Uterus (tissue), 4 donors: ENCODE data around the gene PREPL. TPM values are rescaled to one million over a fixed set of nuclear protein-coding genes. Genes with fewer than 3 reads are reported as not detected.
"Not testable (repeated sequence)": the region's sequence is repeated elsewhere in the genome, so short reads cannot be mapped to it uniquely, and the experiment has no call there.

Experiments
- DNase-seq, 2 donors: peaks; one replicate each; pipeline ENCODE4 v3.0.0-alpha.2; 2019 to 2020
- H3K27ac ChIP-seq, 2 donors: fragments of 200-600 bp; sonication (generic); 1 replicate in 1 of 2; 2 replicates in 1 of 2; pipeline ENCODE4 v1.5.1; 2016 to 2018
- H3K27me3 ChIP-seq, 2 donors: fragments of 200-600 bp; sonication (generic); one replicate each; pipeline ENCODE4 v1.5.1; 2018 to 2019; ENCODE audit warnings: control low read depth in 1 of 2
- H3K36me3 ChIP-seq, 2 donors: fragments of 200-600 bp; sonication (generic); one replicate each; pipeline ENCODE4 v1.5.1; 2019; ENCODE audit warnings: control low read depth in 1 of 2
- H3K4me1 ChIP-seq, 2 donors: fragments of 200-600 bp; sonication (generic); one replicate each; pipeline ENCODE4 v1.5.1; 2018 to 2019; ENCODE audit warnings: control low read depth in 1 of 2
- H3K4me3 ChIP-seq, 2 donors: fragments of 200-600 bp; sonication (generic); 1 replicate in 1 of 2; 2 replicates in 1 of 2; pipeline ENCODE4 v1.5.1; 2018 to 2019; ENCODE audit warnings: mild to moderate bottlenecking in 1 of 2
- H3K9me3 ChIP-seq, 2 donors: fragments of 200-600 bp; sonication (generic); one replicate each; pipeline ENCODE4 v1.5.1; 2019; ENCODE audit warnings: control low read depth in 1 of 2
- CTCF ChIP-seq, 4 experiments: fragments of 200-600 bp in 2 of 4; fragments of 450-650 bp in 2 of 4; sonication (generic) in 2 of 4; IDR thresholded peaks; one replicate each; pipeline ENCODE4 v1.5.1; 2016 to 2019; ENCODE audit warnings: antibody characterized with exemption in 4 of 4, mild to moderate bottlenecking in 2 of 4, moderate library complexity in 1 of 4
- POLR2A ChIP-seq, 2 donors: fragments of 450-650 bp; IDR thresholded peaks; one replicate each; pipeline ENCODE4 v1.6.1; 2016; ENCODE audit warnings: antibody characterized with exemption in 2 of 2, mild to moderate bottlenecking in 1 of 2, moderate library complexity in 1 of 2
- intact Hi-C: fragments of 100-400 bp; cut with DNase I; formaldehyde crosslinking; loops from one replicate; pipeline ENCODE4 v1.15.1; 2023; ENCODE audit warnings: low total_unique reads
- total RNA-seq, 4 donors: library from RNA; depleted of rRNA in 3 of 4; stranded (reverse); fragments of >200 nt in 3 of 4; gene quantifications; one replicate each; pipeline versions ENCODE4 v1.1.0 to v1.2.4, GENCODE V29; 2014 to 2023
- donor health status: DM: yes; HTN: yes; CAD: no.

The PREPL gene
- total RNA-seq, 4 donors from 2014 or later: 40.9 to 101 (median 61.1) TPM

GRCh38 chr2:44388877-44389276 is 27.6 kb upstream of the PREPL start:
- H3K27ac ChIP-seq: no peak overlapping the region
- H3K4me1 ChIP-seq: no peaks in the 10 kb centered on the region
- no peaks in the 10 kb centered on the region for H3K36me3 ChIP-seq
- no peaks in the 10 kb centered on the region for H3K9me3 ChIP-seq
- DNase-seq: no peak
- TF ChIP-seq CTCF (IDR thresholded peaks at IDR 0.05): no peak
- TF ChIP-seq POLR2A (IDR thresholded peaks at IDR 0.05): no peak
- H3K27me3 ChIP-seq: no peaks in the 10 kb centered on the region
- no peak overlapping the region for H3K4me3 ChIP-seq
- intact Hi-C loops: no loop called here

GRCh38 chr2:44385226-44385625 is 23.9 kb upstream of the PREPL start:
- H3K4me1 ChIP-seq, H3K4me3 ChIP-seq, intact Hi-C loops, H3K9me3 ChIP-seq, H3K36me3 ChIP-seq, DNase-seq, H3K27me3 ChIP-seq, H3K27ac ChIP-seq: not testable (repeated sequence)

GRCh38 chr2:44377486-44377885 is 16.2 kb upstream of the PREPL start:
- Histone ChIP-seq H3K9me3 (no peaks in the 10 kb centered on the region), H3K27me3 (no peaks in the 10 kb centered on the region), H3K4me1 (no peaks in the 10 kb centered on the region), H3K4me3 (no peak overlapping the region), H3K36me3 (no peaks in the 10 kb centered on the region), H3K27ac (no peak overlapping the region)
- intact Hi-C loops: no loop called here
- TF ChIP-seq POLR2A (IDR thresholded peaks at IDR 0.05) (no peak), CTCF (IDR thresholded peaks at IDR 0.05) (no peak)
- no peak for DNase-seq

DNA sequence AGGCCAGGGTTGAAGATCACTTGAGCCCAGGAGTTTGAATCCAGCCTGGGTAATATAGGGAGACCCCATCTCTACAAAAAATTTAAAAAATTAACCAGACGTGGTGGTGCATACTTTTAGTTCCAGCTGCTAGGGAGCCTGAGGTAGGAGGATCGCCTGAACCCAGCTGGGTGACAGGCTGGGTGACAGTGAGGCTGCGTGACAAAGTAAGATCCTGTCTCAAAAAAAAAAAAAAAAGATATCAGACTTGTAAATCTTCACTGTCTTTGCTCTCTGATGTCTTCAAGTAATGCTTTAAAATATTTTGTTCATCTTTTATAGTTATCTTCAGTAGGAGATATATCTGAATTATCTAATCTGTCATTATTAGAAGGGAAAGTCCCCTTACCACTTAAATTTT is 11.0 kb upstream of the PREPL start:
- Histone ChIP-seq H3K27ac (no peak overlapping the region), H3K4me3 (no peak overlapping the region), H3K4me1 (no peaks in the 10 kb centered on the region), H3K36me3 (no peaks in the 10 kb centered on the region), H3K27me3 (no peaks in the 10 kb centered on the region), H3K9me3 (no peaks in the 10 kb centered on the region)
- no peak for TF ChIP-seq POLR2A (IDR thresholded peaks at IDR 0.05)
- no peak for TF ChIP-seq CTCF (IDR thresholded peaks at IDR 0.05)
- intact Hi-C loops: no loop called here
- no peak for DNase-seq

DNA sequence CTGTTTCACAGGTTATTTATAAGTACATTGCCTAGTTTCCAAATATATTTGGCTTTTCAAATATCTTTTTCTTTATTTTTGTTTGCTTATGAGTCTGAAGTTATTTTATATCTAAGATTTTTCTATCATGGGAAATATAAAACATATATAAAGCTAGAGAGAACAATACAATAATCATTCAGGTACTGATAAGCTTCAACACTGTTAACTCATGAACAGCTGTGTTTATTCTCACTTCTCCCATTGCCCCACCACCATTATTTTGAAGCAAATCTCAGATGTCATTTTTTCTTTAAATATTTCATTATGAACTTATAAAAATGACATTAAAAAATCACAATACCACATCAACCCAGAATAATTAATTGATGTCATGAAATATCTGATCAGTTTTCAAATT is 10.2 kb upstream of the PREPL start:
- intact Hi-C loops: no loop called here
- no peak for TF ChIP-seq CTCF (IDR thresholded peaks at IDR 0.05)
- no peaks in the 10 kb centered on the region for H3K9me3 ChIP-seq

DNA sequence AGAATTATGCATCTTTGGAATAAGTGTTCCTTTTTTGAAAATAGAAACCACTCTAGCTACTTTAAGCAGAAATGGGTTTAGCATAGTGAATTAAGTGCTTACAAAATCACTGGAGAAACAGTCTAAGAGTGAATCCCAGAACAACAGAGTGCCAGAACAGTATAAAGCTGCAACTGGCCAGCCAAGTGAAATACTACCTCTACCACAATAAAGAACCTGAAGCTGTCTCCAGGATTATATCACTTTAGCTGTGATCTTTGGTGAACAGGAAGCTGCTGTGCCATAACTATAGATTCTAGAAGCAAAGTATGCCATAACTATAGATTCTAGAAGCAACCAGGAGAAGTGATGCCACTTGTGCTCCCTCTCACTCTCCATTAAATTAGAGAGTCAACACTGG is 8.1 kb upstream of the PREPL start:
- intact Hi-C loops: no loop called here
- H3K27ac ChIP-seq: no peak overlapping the region
- no peaks in the 10 kb centered on the region for H3K9me3 ChIP-seq
- H3K4me1 ChIP-seq: no peaks in the 10 kb centered on the region
- no peak overlapping the region for H3K4me3 ChIP-seq
- no peaks in the 10 kb centered on the region for H3K27me3 ChIP-seq
- DNase-seq: no peak
- H3K36me3 ChIP-seq: no peaks in the 10 kb centered on the region
- TF ChIP-seq CTCF (IDR thresholded peaks at IDR 0.05): no peak
- TF ChIP-seq POLR2A (IDR thresholded peaks at IDR 0.05): no peak

More for the DNA sequence above, 10.2 kb upstream of the PREPL start:
- no peak for DNase-seq
- Histone ChIP-seq H3K27ac (no peak overlapping the region), H3K4me1 (no peaks in the 10 kb centered on the region), H3K27me3 (no peaks in the 10 kb centered on the region), H3K36me3 (no peaks in the 10 kb centered on the region), H3K4me3 (no peak overlapping the region)
